HL-60/S4 treated with retinoic acid at 250 ng/mL for 4 days and 3 days (cell line): ENCODE results near the gene EIF2AK3.
"Not testable (repeated sequence)": the region's sequence is repeated elsewhere in the genome, so short reads cannot be mapped to it uniquely, and the experiment has no call there.

Source experiments
- in situ Hi-C: fragments of 300-500 bp; cut with MboI; formaldehyde crosslinking; loops from 2 replicates; pipeline ENCODE4 v1.7.0; 2022; ENCODE audit warnings: low sequenced_read_pairs

Gene EIF2AK3

GRCh38 chr2:88627055-88627855, at the start of gene EIF2AK3:
TSS of gene EIF2AK3 (minus strand) at chr2:88627464. CDS start at chr2:88627274, 190 bp downstream.
- in situ Hi-C loops, result no loop called here

DNA sequence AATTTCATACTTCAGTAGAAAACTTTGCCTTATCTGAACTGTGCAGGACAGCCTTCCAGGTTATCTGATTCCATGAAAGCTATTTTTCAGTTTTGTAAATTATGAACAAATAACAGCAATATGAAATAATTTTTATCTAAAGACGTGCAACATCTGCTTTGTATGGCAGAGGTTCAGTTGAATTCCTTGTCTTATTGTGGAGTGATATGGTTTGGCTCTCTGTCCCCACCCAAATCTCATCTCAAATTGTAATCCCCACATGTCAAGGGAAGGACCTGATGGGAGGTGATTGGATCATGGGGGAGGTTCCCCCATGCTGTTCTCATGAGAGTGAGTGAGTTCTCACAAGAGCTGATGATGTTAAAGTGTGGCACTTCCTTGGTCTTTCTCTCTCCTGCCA, 46.1 kb upstream of the EIF2AK3 start:
- in situ Hi-C loops, result no loop called here

DNA sequence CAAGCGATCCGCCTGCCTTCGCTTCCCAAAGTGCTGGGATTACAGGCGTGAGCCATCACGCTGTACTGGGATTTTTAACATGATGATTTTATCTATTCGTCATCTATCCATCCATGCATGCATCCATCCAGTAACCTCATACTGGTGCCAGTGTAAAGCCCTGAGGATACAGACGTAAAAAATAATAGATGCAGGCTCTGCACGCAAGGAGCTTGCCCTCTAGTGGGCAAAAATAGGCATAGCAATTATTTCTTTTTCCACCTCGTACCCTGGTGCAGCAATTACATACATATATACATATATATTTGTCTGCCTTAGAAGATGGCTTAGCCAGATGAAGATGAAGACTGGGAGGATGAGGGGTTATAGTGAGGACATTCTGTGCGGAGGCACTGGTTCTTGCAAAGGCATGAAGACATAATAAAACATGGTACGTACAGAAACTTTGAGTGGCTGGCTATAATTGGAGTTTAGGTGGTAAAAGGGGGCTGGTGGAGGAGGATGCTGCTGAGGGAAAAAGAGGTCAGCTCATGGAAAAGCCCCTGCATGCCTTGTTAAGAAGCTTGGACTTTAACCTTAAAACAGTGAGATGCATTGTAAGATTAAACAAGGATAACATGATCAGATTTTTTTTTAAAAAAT, 44.6 kb upstream of the EIF2AK3 start:
- in situ Hi-C loops, result no loop called here

GRCh38 chr2:88669482-88670214, 42.4 kb upstream of the EIF2AK3 start:
- in situ Hi-C loops, result loop anchor here (10.0 kb wide), 1 partner anchor 75 kb away; no protein-coding TSS in a partner anchor

DNA sequence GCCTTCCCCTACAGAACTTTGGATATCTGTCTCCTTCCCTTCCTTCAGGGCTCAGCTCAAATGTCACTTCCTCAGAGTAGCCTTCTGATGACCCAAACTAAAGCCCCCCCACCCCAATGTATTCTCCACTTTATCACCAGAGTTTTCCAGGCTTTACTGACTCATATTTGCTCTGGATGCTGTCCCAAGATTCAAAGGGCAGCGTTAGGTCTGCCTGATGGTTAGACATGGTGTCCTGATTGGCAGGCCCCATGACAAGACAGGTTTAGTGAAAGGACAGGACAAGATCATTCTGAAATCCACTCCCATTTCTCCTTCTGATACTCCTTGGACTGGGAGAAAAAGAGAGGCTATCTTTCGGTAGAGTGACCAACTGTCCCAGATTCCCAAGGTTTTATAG, 41.6 kb upstream of the EIF2AK3 start:
- in situ Hi-C loops, result loop anchor here (10.0 kb wide), 1 partner anchor 74 kb away; no protein-coding TSS in a partner anchor

DNA sequence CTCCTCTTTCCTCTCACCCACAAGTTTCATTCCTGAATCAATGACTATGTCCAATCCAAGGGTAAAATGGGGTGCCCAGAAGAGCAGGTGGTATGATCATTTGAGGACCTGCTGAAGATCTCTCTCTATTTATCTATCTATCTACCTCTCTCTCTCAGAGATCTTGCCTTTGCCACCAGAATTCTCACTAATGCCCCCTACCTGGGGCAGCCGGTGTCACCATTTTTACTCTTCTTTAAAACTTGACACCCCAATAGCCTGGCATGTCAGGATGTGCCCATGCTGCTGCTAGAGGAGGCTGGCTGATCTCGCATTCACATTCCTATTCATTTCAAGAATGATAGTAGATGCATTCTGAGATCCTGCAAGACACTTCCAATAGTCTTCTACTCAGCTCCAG, 40.0 kb upstream of the EIF2AK3 start:
- in situ Hi-C loops, result loop anchor here (10.0 kb wide), 1 partner anchor 72 kb away; no protein-coding TSS in a partner anchor

DNA sequence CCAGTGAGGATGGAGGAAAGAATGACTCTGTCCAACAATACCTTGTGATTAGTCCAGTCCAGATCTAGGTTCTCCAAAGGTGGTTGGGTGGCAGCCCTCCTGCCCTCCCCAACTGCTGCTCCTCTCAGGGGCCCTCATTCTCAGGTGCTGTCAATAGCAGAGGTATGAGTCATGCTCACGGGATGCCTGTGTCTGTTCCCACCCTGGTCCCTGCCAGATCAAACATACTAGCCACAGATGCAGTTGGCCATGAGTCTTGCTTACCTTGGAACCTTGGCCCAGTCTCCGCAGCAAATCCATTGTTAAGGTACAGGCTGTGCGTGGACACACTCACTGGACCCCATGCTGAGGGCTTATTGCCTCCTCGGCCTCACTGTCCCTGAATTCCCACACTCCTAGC, 39.3 kb upstream of the EIF2AK3 start:
- in situ Hi-C loops, result loop anchor here (10.0 kb wide), 1 partner anchor 72 kb away; no protein-coding TSS in a partner anchor

- in situ Hi-C loops, result loop anchor here (10.0 kb wide), 1 partner anchor 66 kb away; no protein-coding TSS in a partner anchor
Observed at GRCh38 chr2:88660622-88661021, 33.4 kb upstream of the EIF2AK3 start.

GRCh38 chr2:88659538-88659915, 32.3 kb upstream of the EIF2AK3 start:
- in situ Hi-C loops, result no loop called here

DNA sequence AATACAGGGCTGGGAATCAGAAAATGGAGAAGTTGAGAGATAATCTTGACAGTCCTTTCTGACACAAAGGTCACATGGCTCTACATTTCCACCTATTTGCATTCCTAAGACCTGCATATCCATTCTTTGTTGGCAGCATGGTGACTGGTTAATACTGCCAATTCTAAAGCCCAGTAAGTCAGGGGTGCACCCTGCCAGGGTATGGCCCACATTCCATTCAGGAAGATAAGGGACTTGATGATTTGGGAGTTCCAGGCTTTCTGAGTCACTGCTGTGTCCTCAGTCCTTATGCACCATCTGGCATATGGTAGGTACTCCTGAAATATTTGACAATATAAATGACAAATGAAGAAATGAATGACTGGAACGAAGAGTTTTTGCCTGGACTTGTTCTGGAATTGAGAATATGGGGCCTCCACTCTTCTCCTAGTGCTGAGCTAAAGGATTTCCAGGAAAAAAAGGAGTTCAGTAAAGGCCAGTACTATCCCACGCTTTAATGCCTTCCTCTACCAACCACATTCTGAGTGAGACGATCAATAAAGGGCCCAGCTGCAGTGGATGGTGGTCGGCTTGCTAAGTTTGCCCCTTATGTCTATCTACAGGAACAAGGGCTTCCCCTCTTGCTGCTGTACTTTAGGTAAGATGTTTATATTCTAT, 31.7 kb upstream of the EIF2AK3 start:
- in situ Hi-C loops, result no loop called here

DNA sequence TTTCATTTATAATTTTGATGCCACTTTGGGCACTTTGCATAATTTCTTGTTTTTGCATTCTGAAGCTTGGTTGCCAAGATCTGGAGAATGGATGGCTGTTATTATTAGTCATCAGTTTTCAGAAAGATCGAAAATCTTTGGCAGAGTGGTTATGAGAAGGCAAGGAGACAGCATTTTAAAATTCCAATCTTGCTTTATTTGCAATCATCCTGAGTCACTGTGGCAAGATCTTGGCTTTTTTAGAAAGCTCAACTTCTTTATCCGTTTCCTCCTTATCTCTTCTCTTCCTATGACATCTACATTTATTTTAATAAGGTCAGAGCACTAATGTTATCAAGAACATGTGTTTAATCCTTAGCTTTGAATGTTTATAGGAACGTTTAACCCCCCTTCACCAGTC, 31.1 kb upstream of the EIF2AK3 start:
- in situ Hi-C loops, result no loop called here

DNA sequence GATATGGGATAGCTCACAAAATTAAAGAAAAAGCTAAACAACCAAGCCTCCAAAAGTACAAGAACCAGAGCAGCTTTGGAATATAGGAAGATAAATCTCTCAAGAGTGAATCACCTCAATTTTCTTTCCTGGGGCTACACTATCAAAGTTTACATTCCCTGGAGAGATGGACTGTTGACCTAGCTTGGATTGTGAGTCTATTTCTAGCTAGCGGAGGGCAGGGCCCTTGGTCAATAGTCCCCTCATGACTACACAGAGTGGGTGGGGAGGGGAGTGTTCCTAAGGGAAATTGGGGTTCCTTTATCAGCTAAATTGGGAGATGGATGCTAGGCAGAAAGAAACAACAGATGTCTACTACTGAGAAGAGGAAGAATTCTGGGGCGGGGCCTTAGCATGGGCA, 29.9 kb upstream of the EIF2AK3 start:
- in situ Hi-C loops, result no loop called here

DNA sequence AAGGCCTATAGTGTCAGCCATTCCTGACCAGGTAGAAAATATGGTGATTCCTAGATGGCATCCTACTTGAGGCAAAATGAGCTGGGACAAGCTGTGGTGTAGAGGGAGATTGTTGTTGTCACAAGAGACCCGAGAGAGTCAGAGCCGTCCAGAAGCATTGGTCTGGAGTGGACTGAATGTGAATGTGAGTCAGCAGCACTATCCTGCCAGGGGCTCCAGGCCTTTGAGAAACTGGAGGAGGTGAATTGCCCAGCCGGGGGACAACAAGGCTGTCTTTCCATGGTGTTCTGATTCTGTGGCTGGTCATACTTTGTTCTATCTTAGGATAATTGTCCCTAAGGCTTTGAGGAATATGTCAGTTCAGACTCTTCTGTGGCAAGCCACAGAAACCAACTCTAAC, 29.4 kb upstream of the EIF2AK3 start:
- in situ Hi-C loops, result no loop called here

- in situ Hi-C loops, result no loop called here
Observed at GRCh38 chr2:88654714-88655113, 27.4 kb upstream of the EIF2AK3 start.

GRCh38 chr2:88651646-88652045, 24.4 kb upstream of the EIF2AK3 start:
- in situ Hi-C loops, result no loop called here

GRCh38 chr2:88645291-88645882, 18.1 kb upstream of the EIF2AK3 start:
- in situ Hi-C loops, result not testable (repeated sequence)

GRCh38 chr2:88642278-88642677, 15.0 kb upstream of the EIF2AK3 start:
- in situ Hi-C loops, result no loop called here

GRCh38 chr2:88641330-88641729, 14.1 kb upstream of the EIF2AK3 start:
- in situ Hi-C loops, result no loop called here

GRCh38 chr2:88639865-88640264, 12.6 kb upstream of the EIF2AK3 start:
- in situ Hi-C loops, result no loop called here

GRCh38 chr2:88638743-88639142, 11.5 kb upstream of the EIF2AK3 start:
- in situ Hi-C loops, result no loop called here
